D721Med (cell line): ENCODE results near the gene LRP2.
"Not testable (repeated sequence)": the region's sequence is repeated elsewhere in the genome, so short reads cannot be mapped to it uniquely, and the experiment has no call there.

Experiments used
- DNase-seq: peaks from one replicate; pipeline ENCODE4 v3.0.0; 2011; ENCODE audit warnings: low spot score; ENCODE audit not compliant: insufficient read length
- FAIRE-seq: peaks from 2 replicates; lab custom pipeline; 2011; peaks lifted over from hg19 to GRCh38; lab: Jason Lieb, UNC
- CTCF ChIP-seq: IDR thresholded peaks from 2 replicates; pipeline ENCODE4 v1.5.1; 2012; ENCODE audit warnings: mild to moderate bottlenecking, control low read depth; ENCODE audit not compliant: insufficient read depth; ENCODE audit errors: missing control alignments

LRP2 gene

GRCh38 chr2:169286624-169287231 lies 75.6 kb downstream of the LRP2 start:
- DNase-seq, result no peak
- no peak for FAIRE-seq
- no peak for TF ChIP-seq CTCF

GRCh38 chr2:169285531-169286235 lies 76.7 kb downstream of the LRP2 start:
- no peak for TF ChIP-seq CTCF
- DNase-seq (no peak), FAIRE-seq (no peak)

- TF ChIP-seq CTCF, result no peak
- FAIRE-seq (no peak), DNase-seq (no peak)
Observed at GRCh38 chr2:169280502-169280901, 81.8 kb downstream of the LRP2 start.

- TF ChIP-seq CTCF, result peak; percentile 26
- FAIRE-seq, result no peak
- no peak for DNase-seq
Observed at GRCh38 chr2:169275696-169276444, 86.5 kb downstream of the LRP2 start.

- FAIRE-seq, result no peak
- no peak for DNase-seq
- no peak for TF ChIP-seq CTCF
Observed at GRCh38 chr2:169272010-169272409, 90.3 kb downstream of the LRP2 start.

- FAIRE-seq, DNase-seq: not testable (repeated sequence)
Observed at GRCh38 chr2:169270574-169270973, 91.8 kb downstream of the LRP2 start.

GRCh38 chr2:169265591-169265990 lies 96.7 kb downstream of the LRP2 start:
- TF ChIP-seq CTCF, result no peak

More at GRCh38 chr2:169265591-169265990, 96.7 kb downstream of the LRP2 start:
- DNase-seq (no peak), FAIRE-seq (no peak)
